Measurements from ENCODE around the gene USP22.

GRCh38 chr17:20986767-20987510 is 55.9 kb downstream of the USP22 start:
- TF ChIP-seq POLR2AphosphoS5 (IDR thresholded peaks at IDR 0.05) = no peak
- TF ChIP-seq, protein P1, sequence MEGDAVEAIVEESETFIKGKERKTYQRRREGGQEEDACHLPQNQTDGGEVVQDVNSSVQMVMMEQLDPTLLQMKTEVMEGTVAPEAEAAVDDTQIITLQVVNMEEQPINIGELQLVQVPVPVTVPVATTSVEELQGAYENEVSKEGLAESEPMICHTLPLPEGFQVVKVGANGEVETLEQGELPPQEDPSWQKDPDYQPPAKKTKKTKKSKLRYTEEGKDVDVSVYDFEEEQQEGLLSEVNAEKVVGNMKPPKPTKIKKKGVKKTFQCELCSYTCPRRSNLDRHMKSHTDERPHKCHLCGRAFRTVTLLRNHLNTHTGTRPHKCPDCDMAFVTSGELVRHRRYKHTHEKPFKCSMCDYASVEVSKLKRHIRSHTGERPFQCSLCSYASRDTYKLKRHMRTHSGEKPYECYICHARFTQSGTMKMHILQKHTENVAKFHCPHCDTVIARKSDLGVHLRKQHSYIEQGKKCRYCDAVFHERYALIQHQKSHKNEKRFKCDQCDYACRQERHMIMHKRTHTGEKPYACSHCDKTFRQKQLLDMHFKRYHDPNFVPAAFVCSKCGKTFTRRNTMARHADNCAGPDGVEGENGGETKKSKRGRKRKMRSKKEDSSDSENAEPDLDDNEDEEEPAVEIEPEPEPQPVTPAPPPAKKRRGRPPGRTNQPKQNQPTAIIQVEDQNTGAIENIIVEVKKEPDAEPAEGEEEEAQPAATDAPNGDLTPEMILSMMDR (IDR thresholded peaks at IDR 0.05) = no peak
- TF ChIP-seq EP300 (IDR thresholded peaks at IDR 0.05) = no peak
- no peak for TF ChIP-seq POLR2A (IDR thresholded peaks at IDR 0.05)

Data from stomach (tissue), 4 donors.